Measurements from ENCODE around the gene TSACC. TPM values are rescaled to one million over a fixed set of nuclear protein-coding genes. Genes with fewer than 3 reads are reported as not detected.

The TSACC gene
- total RNA-seq, 2 donors from 2014 or later = not detected

DNA sequence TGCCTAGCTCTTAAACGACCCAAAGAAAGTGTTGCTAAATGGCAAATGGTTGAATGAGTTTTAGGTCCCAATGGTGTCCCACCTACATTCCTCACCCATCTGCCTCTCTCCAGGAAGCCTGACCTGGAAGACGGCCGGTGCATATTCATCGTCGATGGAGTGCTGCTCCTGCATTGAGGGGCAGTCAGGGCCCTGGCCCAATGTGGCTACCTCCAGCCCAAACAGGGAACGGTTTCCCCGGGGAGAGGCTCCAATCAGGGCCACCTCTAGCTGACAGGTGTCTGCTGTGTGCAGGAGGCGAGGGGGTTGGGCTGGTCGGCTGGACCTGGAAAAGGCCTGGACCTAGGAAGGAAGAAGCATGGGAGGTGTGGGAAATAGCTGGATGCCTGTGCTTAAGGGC, 44.4 kb upstream of the TSACC start:
- TF ChIP-seq, protein P1, sequence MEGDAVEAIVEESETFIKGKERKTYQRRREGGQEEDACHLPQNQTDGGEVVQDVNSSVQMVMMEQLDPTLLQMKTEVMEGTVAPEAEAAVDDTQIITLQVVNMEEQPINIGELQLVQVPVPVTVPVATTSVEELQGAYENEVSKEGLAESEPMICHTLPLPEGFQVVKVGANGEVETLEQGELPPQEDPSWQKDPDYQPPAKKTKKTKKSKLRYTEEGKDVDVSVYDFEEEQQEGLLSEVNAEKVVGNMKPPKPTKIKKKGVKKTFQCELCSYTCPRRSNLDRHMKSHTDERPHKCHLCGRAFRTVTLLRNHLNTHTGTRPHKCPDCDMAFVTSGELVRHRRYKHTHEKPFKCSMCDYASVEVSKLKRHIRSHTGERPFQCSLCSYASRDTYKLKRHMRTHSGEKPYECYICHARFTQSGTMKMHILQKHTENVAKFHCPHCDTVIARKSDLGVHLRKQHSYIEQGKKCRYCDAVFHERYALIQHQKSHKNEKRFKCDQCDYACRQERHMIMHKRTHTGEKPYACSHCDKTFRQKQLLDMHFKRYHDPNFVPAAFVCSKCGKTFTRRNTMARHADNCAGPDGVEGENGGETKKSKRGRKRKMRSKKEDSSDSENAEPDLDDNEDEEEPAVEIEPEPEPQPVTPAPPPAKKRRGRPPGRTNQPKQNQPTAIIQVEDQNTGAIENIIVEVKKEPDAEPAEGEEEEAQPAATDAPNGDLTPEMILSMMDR (IDR thresholded peaks at IDR 0.05) = no peak
- TF ChIP-seq POLR2A (IDR thresholded peaks at IDR 0.05) = no peak
- ATAC-seq (no peak), DNase-seq (no peak)
- H3K9me3 ChIP-seq = no peaks in the 10 kb centered on the region
- H3K4me1 ChIP-seq = peaks cover 28% of the 10 kb centered on the region
- no peaks in the 10 kb centered on the region for H3K36me3 ChIP-seq (replicated peaks in 1 of 2; ENCODE audit: insufficient read depth in 1 of 2, low read depth in 2 of 2)
- H3K27me3 ChIP-seq = no peaks in the 10 kb centered on the region
- intact Hi-C loops (cut with DNase I) = no loop called here
- 67 to 90% methylated on average over 3 to 9 of the region's 9 CpGs for WGBS, 2 donors
- H3K27ac ChIP-seq = no peak overlapping the region
- H3K4me3 ChIP-seq = no peak overlapping the region

DNA sequence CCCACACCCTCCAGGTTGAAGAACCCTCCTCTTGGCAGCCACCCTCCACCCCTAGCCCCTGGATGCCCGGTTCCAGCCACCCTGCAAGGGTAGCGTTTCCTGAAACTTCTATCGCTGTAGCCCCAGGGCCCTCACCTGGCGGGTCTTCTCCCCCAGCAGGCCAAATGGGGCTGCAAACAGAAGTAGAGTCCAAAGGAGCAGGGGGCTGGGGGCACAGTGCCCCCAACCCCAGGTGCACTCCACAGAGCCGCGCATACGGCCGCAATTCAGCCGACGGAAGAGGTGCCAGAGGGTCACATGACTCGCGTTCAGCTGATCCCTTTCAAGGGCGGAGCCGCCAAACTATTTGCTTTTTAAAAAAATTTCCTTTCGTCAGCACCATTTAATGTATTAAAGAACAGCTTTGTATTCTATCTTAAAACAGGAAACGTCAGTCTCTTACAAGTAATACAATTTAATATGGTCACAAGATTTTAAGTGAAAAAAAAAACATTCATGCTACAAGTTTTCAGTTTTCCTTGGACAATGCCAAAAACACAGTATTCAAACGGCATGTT, 42.9 kb upstream of the TSACC start, which contains the start of gene GLMP:
Gene GLMP, minus strand, starts transcription at position 289 of the 557 bp plus-strand sequence. Its CDS starts 34 bp downstream, at position 255.
- Histone ChIP-seq H3K4me3 (peak within 1 kb of the TSS; percentile 65 to 76), H3K9me3 (no peaks in the 10 kb centered on the region), H3K36me3 (replicated peaks in 1 of 2; ENCODE audit: insufficient read depth in 1 of 2, low read depth in 2 of 2) (no peaks in the 10 kb centered on the region), H3K4me1 (peaks cover 28% of the 10 kb centered on the region), H3K27me3 (no peaks in the 10 kb centered on the region), H3K27ac (peak within 1 kb of the TSS in 3 of 4 donors; percentile 35 to 52 (median 36))
- DNase-seq (peak; percentile 70 to 83 (median 72)), ATAC-seq (peak; percentile 66)
- WGBS, 2 donors = 0 to 1% methylated on average over 16 to 17 of the region's 17 CpGs
- TF ChIP-seq, protein P1 (IDR thresholded peaks at IDR 0.05) = no peak
- peak in 2 of 3 donors; percentile 30 to 41 for TF ChIP-seq POLR2A (IDR thresholded peaks at IDR 0.05)
- intact Hi-C loops (cut with DNase I) = no loop called here

DNA sequence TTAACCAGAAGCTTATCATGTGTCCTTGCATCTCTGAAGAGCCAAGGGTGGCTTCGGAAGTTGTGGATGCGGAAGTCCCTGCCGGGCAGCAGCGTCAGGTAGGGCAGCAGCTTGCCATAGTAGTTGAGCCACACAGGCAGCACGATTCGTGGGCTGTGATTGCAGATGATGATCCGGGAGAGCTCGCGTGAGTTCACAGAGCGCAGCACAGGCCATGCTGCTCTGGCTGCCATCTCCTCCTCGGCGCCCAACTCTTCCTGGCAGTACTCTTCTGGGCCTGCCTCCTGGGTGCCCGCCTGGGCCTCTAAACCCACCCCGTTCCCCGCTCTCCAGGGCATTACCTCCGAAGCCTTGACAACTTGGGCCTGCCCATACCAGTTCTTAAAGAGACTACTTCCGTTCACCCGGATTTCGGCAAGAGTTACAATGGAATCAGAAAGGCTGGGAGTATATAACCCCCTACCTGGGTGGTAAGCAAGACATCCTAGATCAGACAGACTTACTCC, 39.4 kb upstream of the TSACC start, which contains the start of gene VHLL:
Gene VHLL, minus strand, starts transcription at position 456 of the 506 bp plus-strand sequence. Its CDS starts 118 bp downstream, at position 338.
- DNase-seq = no peak
- ATAC-seq = no peak

DNA sequence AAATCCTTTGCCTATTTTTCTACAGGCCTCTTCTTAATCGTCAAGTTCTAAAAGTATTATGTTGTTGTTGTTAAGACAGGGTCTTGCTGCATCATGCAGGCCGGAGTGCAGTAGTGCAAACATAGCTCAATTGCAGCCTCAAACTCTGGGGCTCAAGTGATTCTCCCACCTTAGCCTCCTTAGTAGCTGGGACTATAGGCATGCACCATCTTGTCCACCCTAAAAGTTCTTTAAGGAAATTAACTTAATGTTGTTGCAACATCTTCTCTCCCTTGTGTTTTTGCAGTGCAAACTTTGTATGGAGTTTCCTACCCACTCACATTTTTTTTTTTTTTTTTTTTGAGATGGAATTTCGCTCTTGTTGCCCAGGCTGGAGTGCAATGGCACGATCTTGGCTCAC, 35.1 kb upstream of the TSACC start:
- ATAC-seq (no peak), DNase-seq (no peak)
- no peaks in the 10 kb centered on the region for H3K27me3 ChIP-seq
- no peaks in the 10 kb centered on the region for H3K9me3 ChIP-seq
- WGBS, 2 donors = 95 to 96% methylated on average over 4 of the region's 4 CpGs
- no peak overlapping the region for H3K4me3 ChIP-seq
- intact Hi-C loops (cut with DNase I) = no loop called here
- H3K27ac ChIP-seq = no peak overlapping the region
- no peaks in the 10 kb centered on the region for H3K4me1 ChIP-seq
- TF ChIP-seq, protein P1 (IDR thresholded peaks at IDR 0.05) = no peak
- no peak for TF ChIP-seq POLR2A (IDR thresholded peaks at IDR 0.05)
- H3K36me3 ChIP-seq (replicated peaks in 1 of 2; ENCODE audit: insufficient read depth in 1 of 2, low read depth in 2 of 2) = peaks cover 0 to 6% of the 10 kb centered on the region in 2 donors

More for the DNA sequence above, 39.4 kb upstream of the TSACC start, which contains the start of gene VHLL:
- WGBS, 2 donors = 83 to 87% methylated on average over 19 of the region's 19 CpGs
- TF ChIP-seq, protein P1 (IDR thresholded peaks at IDR 0.05) = no peak
- TF ChIP-seq POLR2A (IDR thresholded peaks at IDR 0.05) = no peak
- Histone ChIP-seq H3K27ac (no peak within 1 kb of the TSS), H3K27me3 (no peaks in the 10 kb centered on the region), H3K36me3 (replicated peaks in 1 of 2; ENCODE audit: insufficient read depth in 1 of 2, low read depth in 2 of 2) (no peaks in the 10 kb centered on the region), H3K9me3 (no peaks in the 10 kb centered on the region), H3K4me3 (no peak within 1 kb of the TSS), H3K4me1 (peaks cover 14% of the 10 kb centered on the region)
- intact Hi-C loops (cut with DNase I) = no loop called here
